H9 (cell line): Measurements from ENCODE around the gene CPXM2. TPM values are rescaled to one million over a fixed set of nuclear protein-coding genes. Genes with fewer than 3 reads are reported as not detected.

ENCODE experiments used
- DNase-seq: peaks from one replicate; pipeline ENCODE4 v3.0.0-alpha.2; 2017
- H2AFZ ChIP-seq: one replicate; pipeline ENCODE4 v1.6.1; 2013; ENCODE audit warnings: mild to moderate bottlenecking, low read length, control low read depth, moderate library complexity
- H2AK5ac ChIP-seq: 2 replicates; pipeline ENCODE4 v1.6.1; 2013; ENCODE audit warnings: low read length, control low read depth, mixed read lengths; ENCODE audit not compliant: insufficient read length
- H2BK120ac ChIP-seq: one replicate; pipeline ENCODE4 v1.6.1; 2013; ENCODE audit warnings: low read depth, mild to moderate bottlenecking, low read length, control low read depth, inconsistent platforms; ENCODE audit not compliant: poor library complexity, severe bottlenecking
- H2BK12ac ChIP-seq: 2 replicates; pipeline ENCODE4 v1.6.1; 2013; ENCODE audit warnings: low read length, control low read depth, mixed read lengths, low read depth; ENCODE audit not compliant: insufficient read length
- H2BK15ac ChIP-seq: 2 replicates; pipeline ENCODE4 v1.6.1; 2013; ENCODE audit warnings: low read depth, low read length, control low read depth
- H2BK20ac ChIP-seq: one replicate; pipeline ENCODE4 v1.6.1; 2013; ENCODE audit warnings: low read depth, mild to moderate bottlenecking, low read length, control low read depth, inconsistent platforms; ENCODE audit not compliant: poor library complexity, severe bottlenecking
- H2BK5ac ChIP-seq: 2 replicates; pipeline ENCODE4 v1.6.1; 2013; ENCODE audit warnings: low read length, control low read depth, mixed read lengths; ENCODE audit not compliant: insufficient read length
- H3K14ac ChIP-seq: 2 replicates; pipeline ENCODE4 v1.6.1; 2013; ENCODE audit warnings: low read length, control low read depth; ENCODE audit not compliant: insufficient read depth
- H3K18ac ChIP-seq: 2 replicates; pipeline ENCODE4 v1.6.1; 2013; ENCODE audit warnings: low read depth, mild to moderate bottlenecking, mixed read lengths, low read length, control low read depth; ENCODE audit not compliant: insufficient read length
- H3K23ac ChIP-seq: 2 replicates; pipeline ENCODE4 v1.6.1; 2013; ENCODE audit warnings: low read length, control low read depth, mixed read lengths, low read depth; ENCODE audit not compliant: insufficient read length
- H3K23me2 ChIP-seq: 2 replicates; pipeline ENCODE4 v1.6.1; 2013; ENCODE audit warnings: low read depth, mild to moderate bottlenecking, mixed read lengths, low read length, control low read depth; ENCODE audit not compliant: insufficient read length, poor library complexity, severe bottlenecking
- H3K27ac ChIP-seq: 2 replicates; pipeline ENCODE4 v1.5.1; 2013; ENCODE audit warnings: low read length, control low read depth, mixed read lengths, low read depth; ENCODE audit not compliant: insufficient read length
- H3K27me3 ChIP-seq: 2 replicates; pipeline ENCODE4 v1.6.1; 2013; ENCODE audit warnings: low read length, control low read depth, inconsistent platforms; ENCODE audit not compliant: insufficient read depth
- H3K4ac ChIP-seq: 2 replicates; pipeline ENCODE4 v1.6.1; 2013; ENCODE audit warnings: low read depth, mild to moderate bottlenecking, control low read depth, inconsistent platforms, low read length, moderate library complexity
- H3K4me1 ChIP-seq: 2 replicates; pipeline ENCODE4 v1.6.1; 2013; ENCODE audit warnings: low read length, control low read depth, inconsistent platforms; ENCODE audit not compliant: insufficient read depth
- H3K4me2 ChIP-seq: 2 replicates; pipeline ENCODE4 v1.6.1; 2013; ENCODE audit warnings: low read length, control low read depth, mixed read lengths; ENCODE audit not compliant: insufficient read length, insufficient read depth
- H3K56ac ChIP-seq: 2 replicates; pipeline ENCODE4 v1.6.1; 2013; ENCODE audit warnings: low read depth, mild to moderate bottlenecking, mixed read lengths, low read length, control low read depth; ENCODE audit not compliant: insufficient read length
- H3K79me1 ChIP-seq: 2 replicates; pipeline ENCODE4 v1.6.1; 2013; ENCODE audit warnings: low read depth, mild to moderate bottlenecking, moderate library complexity, low read length, control low read depth, inconsistent platforms; ENCODE audit not compliant: insufficient read depth, poor library complexity, severe bottlenecking
- H3K79me2 ChIP-seq: 2 replicates; pipeline ENCODE4 v1.6.1; 2013; ENCODE audit warnings: low read length, control low read depth, inconsistent platforms; ENCODE audit not compliant: insufficient read depth
- H3K9ac ChIP-seq: 2 replicates; pipeline ENCODE4 v1.6.1; 2013; ENCODE audit warnings: low read length, control low read depth, mixed read lengths; ENCODE audit not compliant: insufficient read length; ENCODE audit errors: extremely low read depth
- H3K9me3 ChIP-seq: one replicate; pipeline ENCODE4 v1.6.1; 2013; ENCODE audit warnings: low read depth, low read length, inconsistent platforms; ENCODE audit not compliant: control insufficient read depth
- H3T11ph ChIP-seq: one replicate; pipeline ENCODE4 v1.6.1; 2013; ENCODE audit warnings: mild to moderate bottlenecking, low read length, control low read depth, inconsistent platforms
- H4K20me1 ChIP-seq: one replicate; pipeline ENCODE4 v1.6.1; 2013; ENCODE audit not compliant: control insufficient read depth, insufficient read length, insufficient read depth
- H4K5ac ChIP-seq: 2 replicates; pipeline ENCODE4 v1.6.1; 2013; ENCODE audit warnings: low read depth, mild to moderate bottlenecking, mixed read lengths, low read length, control low read depth; ENCODE audit not compliant: insufficient read length
- H4K8ac ChIP-seq: replicated peaks from 2 replicates; pipeline ENCODE4 v1.6.1; 2013; ENCODE audit warnings: low read length, control low read depth, mixed read lengths, low read depth; ENCODE audit not compliant: insufficient read length
- H4K91ac ChIP-seq: 2 replicates; pipeline ENCODE4 v1.6.1; 2013; ENCODE audit warnings: low read depth, mild to moderate bottlenecking, moderate library complexity, mixed read lengths, low read length, control low read depth; ENCODE audit not compliant: insufficient read length
- H3K27ac Mint-ChIP-seq, 3 experiments: 2 replicates in 2 of 3; 3 replicates in 1 of 3; pipeline ENCODE4 v1.8.0; 2020 to 2021; ENCODE audit warnings: mixed read lengths in 3 of 3, mild to moderate bottlenecking in 1 of 3, moderate library complexity in 1 of 3
- H3K27me3 Mint-ChIP-seq: 2 replicates; pipeline ENCODE4 v1.8.0; 2021; ENCODE audit warnings: low read depth, mild to moderate bottlenecking, moderate library complexity, mixed read lengths
- H3K36me3 Mint-ChIP-seq, 3 experiments: 2 replicates in 2 of 3; 3 replicates in 1 of 3; pipeline ENCODE4 v1.8.0; 2020 to 2021; ENCODE audit warnings: low read depth in 3 of 3, mixed read lengths in 3 of 3; ENCODE audit not compliant: insufficient read depth in 1 of 3
- H3K4me1 Mint-ChIP-seq, 2 experiments: 2 replicates each; pipeline ENCODE4 v1.8.0; 2020; ENCODE audit warnings: mixed read lengths in 2 of 2
- H3K4me3 Mint-ChIP-seq, 2 experiments: 2 replicates in 1 of 2; 3 replicates in 1 of 2; pipeline ENCODE4 v1.8.0; 2020 to 2021; ENCODE audit warnings: mild to moderate bottlenecking in 2 of 2, mixed read lengths in 2 of 2, moderate library complexity in 1 of 2
- H3K9me3 Mint-ChIP-seq, 2 experiments: 2 replicates in 1 of 2; 3 replicates in 1 of 2; pipeline ENCODE4 v1.8.0; 2020; ENCODE audit warnings: mild to moderate bottlenecking in 2 of 2, mixed read lengths in 2 of 2, moderate library complexity in 1 of 2
- WGBS: extraction: QIAGEN DNeasy Blood & Tissue Kit; methylation state at CpG from one replicate; pipeline ENCODE4 v1.1.7; 2013; ENCODE audit warnings: missing lambda C conversion rate, low lambda C conversion rate, mixed read lengths; ENCODE audit not compliant: insufficient read length; ENCODE audit errors: extremely low coverage; 5-methylcytosine and 5-hydroxymethylcytosine counted together
- long read RNA-seq: library from polyadenylated mRNA; unstranded; transcript quantifications from one replicate; pipeline ENCODE4 v2.0.0, GENCODE V29; 2020
- total RNA-seq: library from RNA; stranded (reverse); gene quantifications from 2 replicates; pipeline ENCODE4 v1.2.1, GENCODE V29; 2021
- TF ChIP-seq, protein P1 (sequence below): fragments of 200-600 bp; sonication (generic); conservative IDR thresholded peaks from 3 replicates; pipeline ENCODE4 v1.8.0; 2021; ENCODE audit warnings: antibody characterized with exemption, mild to moderate bottlenecking

The CPXM2 gene
- total RNA-seq = 1.7 and 1.9 TPM in 2 replicates
- long read RNA-seq, partial matches to known transcripts = 1 of 4 reads
- long read RNA-seq, other reads (novel, unspliced or antisense) = 2 of 4 reads

DNA sequence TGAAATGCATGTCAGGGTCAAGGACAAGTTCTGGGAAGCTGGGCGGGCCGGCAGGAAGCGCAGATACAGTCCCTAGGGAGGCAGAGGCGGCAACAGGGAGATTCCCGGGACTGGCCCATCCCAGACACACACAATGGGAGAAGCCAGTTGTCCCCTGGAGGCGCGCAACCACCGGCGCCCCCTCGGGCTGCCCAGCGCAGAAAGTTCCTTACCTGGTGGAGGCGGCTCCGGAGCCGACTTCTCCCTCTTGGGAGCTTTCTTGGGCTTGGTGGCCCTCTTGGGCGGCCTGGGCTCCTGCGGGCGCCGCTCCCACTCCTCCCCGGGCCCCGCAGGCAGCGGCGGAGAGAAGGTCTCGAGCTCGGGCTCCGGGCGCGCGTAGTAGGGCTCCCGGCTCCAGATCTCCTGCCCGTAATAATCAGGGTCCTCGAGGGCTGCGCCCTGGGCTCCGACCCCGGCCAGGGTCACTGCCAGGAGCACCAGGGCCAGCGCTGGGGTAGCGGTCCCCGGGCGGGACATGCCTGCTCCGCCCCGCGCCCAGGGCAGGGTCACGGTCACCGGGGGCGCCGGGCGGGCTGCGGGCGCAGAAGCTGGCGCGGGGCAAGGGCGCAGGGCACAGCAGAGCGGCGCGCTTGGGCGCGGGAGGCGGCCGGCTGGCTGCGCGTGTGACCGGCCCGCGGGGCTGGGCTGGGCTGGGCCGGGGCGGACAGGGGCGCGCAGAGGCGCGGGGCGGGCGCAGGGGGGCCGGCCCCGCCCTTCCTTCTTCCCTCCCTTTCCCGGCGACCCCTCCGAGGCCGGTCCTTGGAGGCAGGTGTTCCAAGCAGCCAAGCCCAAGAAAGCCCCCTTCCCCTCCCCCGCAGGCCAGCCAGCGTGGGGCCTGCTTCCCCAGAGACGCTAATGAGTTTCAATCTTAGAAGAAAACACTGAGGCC lies at the start of gene CPXM2:
CPXM2 (minus strand) TSS at position 664 of the 928 bp plus-strand sequence; CDS start at position 516, 148 bp downstream.
- no peak within 1 kb of the TSS for H3K14ac ChIP-seq
- H3K9me3 Mint-ChIP-seq = peaks cover 0 to 3% of the 10 kb centered on the region in 2 experiments; a peak in 2 of 5 replicates
- WGBS = no CpG with 5 or more reads among the region's 80 CpGs
- H3K4me1 Mint-ChIP-seq = peaks cover 5 to 23% of the 10 kb centered on the region in 2 experiments
- H3K79me1 ChIP-seq = no peaks in the 10 kb centered on the region
- H2BK20ac ChIP-seq = no peak within 1 kb of the TSS
- DNase-seq = peak; percentile 74
- H3K27me3 Mint-ChIP-seq = peaks cover 51% of the 10 kb centered on the region
- H4K8ac ChIP-seq = no peak within 1 kb of the TSS
- no peak within 1 kb of the TSS for H3K4ac ChIP-seq
- H3K4me2 ChIP-seq = peak within 1 kb of the TSS; percentile 63
- no peak within 1 kb of the TSS for H3K23ac ChIP-seq
- H3K9ac ChIP-seq = no peak within 1 kb of the TSS
- no peaks in the 10 kb centered on the region for H4K20me1 ChIP-seq
- no peak within 1 kb of the TSS for H3T11ph ChIP-seq
- H2AK5ac ChIP-seq = no peak within 1 kb of the TSS
- peaks cover 7% of the 10 kb centered on the region for H3K23me2 ChIP-seq
- H3K4me3 Mint-ChIP-seq = peak within 1 kb of the TSS; percentile 56 to 76
- H2BK5ac ChIP-seq = no peak within 1 kb of the TSS
- no peaks in the 10 kb centered on the region; the same call in 1 of the 2 replicates for H3K27me3 ChIP-seq
- H2BK15ac ChIP-seq = no peak within 1 kb of the TSS
- H3K27ac ChIP-seq = no peak within 1 kb of the TSS
- H2AFZ ChIP-seq = no peak within 1 kb of the TSS
- H2BK120ac ChIP-seq = no peak within 1 kb of the TSS
- no peak within 1 kb of the TSS for H3K18ac ChIP-seq
- H3K36me3 Mint-ChIP-seq = no peaks in the 10 kb centered on the region
- TF ChIP-seq, protein P1, sequence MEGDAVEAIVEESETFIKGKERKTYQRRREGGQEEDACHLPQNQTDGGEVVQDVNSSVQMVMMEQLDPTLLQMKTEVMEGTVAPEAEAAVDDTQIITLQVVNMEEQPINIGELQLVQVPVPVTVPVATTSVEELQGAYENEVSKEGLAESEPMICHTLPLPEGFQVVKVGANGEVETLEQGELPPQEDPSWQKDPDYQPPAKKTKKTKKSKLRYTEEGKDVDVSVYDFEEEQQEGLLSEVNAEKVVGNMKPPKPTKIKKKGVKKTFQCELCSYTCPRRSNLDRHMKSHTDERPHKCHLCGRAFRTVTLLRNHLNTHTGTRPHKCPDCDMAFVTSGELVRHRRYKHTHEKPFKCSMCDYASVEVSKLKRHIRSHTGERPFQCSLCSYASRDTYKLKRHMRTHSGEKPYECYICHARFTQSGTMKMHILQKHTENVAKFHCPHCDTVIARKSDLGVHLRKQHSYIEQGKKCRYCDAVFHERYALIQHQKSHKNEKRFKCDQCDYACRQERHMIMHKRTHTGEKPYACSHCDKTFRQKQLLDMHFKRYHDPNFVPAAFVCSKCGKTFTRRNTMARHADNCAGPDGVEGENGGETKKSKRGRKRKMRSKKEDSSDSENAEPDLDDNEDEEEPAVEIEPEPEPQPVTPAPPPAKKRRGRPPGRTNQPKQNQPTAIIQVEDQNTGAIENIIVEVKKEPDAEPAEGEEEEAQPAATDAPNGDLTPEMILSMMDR = peak; percentile 38; the same call in 2 of the 3 replicates
- no peak within 1 kb of the TSS for H4K91ac ChIP-seq
- H2BK12ac ChIP-seq = no peak within 1 kb of the TSS
- H3K79me2 ChIP-seq = no peaks in the 10 kb centered on the region; the same call in 1 of the 2 replicates
- no peaks in the 10 kb centered on the region for H3K9me3 ChIP-seq
- H4K5ac ChIP-seq = no peak within 1 kb of the TSS
- H3K4me1 ChIP-seq = no peaks in the 10 kb centered on the region; the same call in 1 of the 2 replicates
- H3K56ac ChIP-seq = no peak within 1 kb of the TSS
- H3K27ac Mint-ChIP-seq = no peak within 1 kb of the TSS
